CD14-positive monocyte (primary cell): ENCODE measurements around the gene ABHD16A. TPM values are rescaled to one million over a fixed set of nuclear protein-coding genes. Genes with fewer than 3 reads are reported as not detected.

Experiments used
- DNase-seq, 3 donors: peaks; one replicate each; pipeline ENCODE4 v3.0.0-alpha.2; 2011 to 2022
- H2AFZ ChIP-seq: 2 replicates; pipeline ENCODE4 v1.6.0; 2012; ENCODE audit warnings: mild to moderate bottlenecking, low read depth, low read length, inconsistent platforms; ENCODE audit not compliant: insufficient read depth, poor library complexity, severe bottlenecking
- H3K27ac ChIP-seq, 2 donors: 1 replicate in 1 of 2; 2 replicates in 1 of 2; pipeline ENCODE4 v1.5.1; 2012 to 2013; ENCODE audit warnings: low read length in 2 of 2, control low read depth in 1 of 2, inconsistent platforms in 1 of 2, low read depth in 1 of 2, mild to moderate bottlenecking in 1 of 2
- H3K27me3 ChIP-seq, 2 donors: one replicate each; pipeline versions ENCODE4 v1.6.0 to v1.6.1; 2011 to 2013; ENCODE audit warnings: low read length in 2 of 2; ENCODE audit not compliant: control insufficient read depth in 2 of 2, insufficient read depth in 2 of 2
- H3K36me3 ChIP-seq, 2 donors: replicated peaks in 1 of 2; 1 replicate in 1 of 2; 2 replicates in 1 of 2; pipeline versions ENCODE4 v1.5.1 to v1.6.1; 2012 to 2013; ENCODE audit warnings: low read length in 2 of 2, control low read depth in 1 of 2, inconsistent platforms in 1 of 2, mild to moderate bottlenecking in 1 of 2; ENCODE audit not compliant: insufficient read depth in 2 of 2, control insufficient read depth in 1 of 2
- H3K4me1 ChIP-seq, 2 donors: 1 replicate in 1 of 2; 2 replicates in 1 of 2; pipeline versions ENCODE4 v1.5.1 to v1.6.1; 2012 to 2013; ENCODE audit warnings: low read length in 2 of 2, control low read depth in 1 of 2, inconsistent platforms in 1 of 2, mild to moderate bottlenecking in 1 of 2, moderate library complexity in 1 of 2; ENCODE audit not compliant: insufficient read depth in 2 of 2, control insufficient read depth in 1 of 2
- H3K4me2 ChIP-seq: replicated peaks from 2 replicates; pipeline ENCODE3; 2012; ENCODE audit warnings: low read length, moderate library complexity, mild to moderate bottlenecking; ENCODE audit not compliant: poor library complexity, severe bottlenecking; ENCODE audit errors: extremely low read depth
- H3K4me3 ChIP-seq, 3 experiments: fragments of 200-600 bp in 1 of 3; sonication (generic) in 1 of 3; replicated peaks in 1 of 3; 1 replicate in 2 of 3; 2 replicates in 1 of 3; pipeline ENCODE4 v1.5.1; 2011 to 2013; ENCODE audit warnings: low read length in 3 of 3, mild to moderate bottlenecking in 3 of 3, control low read depth in 2 of 3, low read depth in 2 of 3, inconsistent platforms in 1 of 3, moderate library complexity in 1 of 3
- H3K79me2 ChIP-seq: 2 replicates; pipeline ENCODE4 v1.6.0; 2012; ENCODE audit warnings: mild to moderate bottlenecking, control low read depth, inconsistent platforms, low read length, moderate library complexity; ENCODE audit not compliant: insufficient read depth
- H3K9ac ChIP-seq: 2 replicates; pipeline ENCODE4 v1.6.0; 2017; ENCODE audit warnings: low read length, mild to moderate bottlenecking; ENCODE audit not compliant: insufficient read depth, poor library complexity, severe bottlenecking
- H3K9me3 ChIP-seq, 2 donors: replicated peaks in 1 of 2; 1 replicate in 1 of 2; 2 replicates in 1 of 2; pipeline versions ENCODE4 v1.5.1 to v1.6.1; 2012 to 2013; ENCODE audit warnings: low read length in 2 of 2, control low read depth in 1 of 2; ENCODE audit not compliant: control insufficient read depth in 1 of 2, insufficient read depth in 1 of 2
- H4K20me1 ChIP-seq: 2 replicates; pipeline ENCODE4 v1.6.0; 2012; ENCODE audit warnings: mild to moderate bottlenecking, low read length, control low read depth, moderate library complexity; ENCODE audit not compliant: insufficient read depth
- H3K27ac Mint-ChIP-seq, 7 donors: one replicate each; pipeline ENCODE4 v1.8.0; 2020; ENCODE audit warnings: mild to moderate bottlenecking in 7 of 7, mixed read lengths in 7 of 7, moderate library complexity in 6 of 7, inconsistent platforms in 2 of 7
- H3K27me3 Mint-ChIP-seq, 3 donors: one replicate each; pipeline ENCODE4 v1.8.0; 2021 to 2022; ENCODE audit warnings: low read depth in 3 of 3, mild to moderate bottlenecking in 3 of 3, mixed read lengths in 3 of 3, moderate library complexity in 3 of 3, inconsistent platforms in 1 of 3
- H3K36me3 Mint-ChIP-seq, 2 donors: one replicate each; pipeline ENCODE4 v1.8.0; 2020; ENCODE audit warnings: mixed read lengths in 2 of 2, inconsistent platforms in 1 of 2, mild to moderate bottlenecking in 1 of 2
- H3K4me1 Mint-ChIP-seq: one replicate; pipeline ENCODE4 v1.8.0; 2020; ENCODE audit warnings: mild to moderate bottlenecking, mixed read lengths
- H3K4me3 Mint-ChIP-seq, 2 donors: one replicate each; pipeline ENCODE4 v1.8.0; 2020; ENCODE audit warnings: mild to moderate bottlenecking in 2 of 2, mixed read lengths in 2 of 2, moderate library complexity in 1 of 2
- H3K9me3 Mint-ChIP-seq, 7 donors: one replicate each; pipeline ENCODE4 v1.8.0; 2020 to 2022; ENCODE audit warnings: mixed read lengths in 7 of 7, mild to moderate bottlenecking in 6 of 7, moderate library complexity in 6 of 7, inconsistent platforms in 2 of 7
- WGBS: methylation state at CpG from one replicate; pipeline ENCODE4 v1.1.5; 2013; ENCODE audit warnings: missing lambda C conversion rate; ENCODE audit not compliant: insufficient coverage; 5-methylcytosine and 5-hydroxymethylcytosine counted together
- intact Hi-C, 2 donors: fragments of 100-400 bp; cut with micrococcal nuclease; formaldehyde crosslinking; loops; one replicate each; pipeline versions ENCODE4 v1.15.0 to v1.15.1; 2023
- polyA plus RNA-seq, 3 donors: library from polyadenylated mRNA; depleted of rRNA in 1 of 3; unstranded in 2 of 3; stranded (reverse) in 1 of 3; fragments of 300-500 nt in 2 of 3; fragments of >200 nt in 1 of 3; fragmentation: Illumina TruSeq in 2 of 3; gene quantifications; 1 replicate in 2 of 3; 2 replicates in 1 of 3; pipeline ENCODE4 v1.2.3, GENCODE V29; 2012 to 2021
- TF ChIP-seq, protein P1 (sequence below): fragments of 200-600 bp; IDR thresholded peaks from one replicate; pipeline ENCODE4 v1.8.0; 2022; ENCODE audit warnings: antibody characterized with exemption, mild to moderate bottlenecking

Gene ABHD16A
- polyA plus RNA-seq, 3 donors = 53.0 to 122 (median 56.0) TPM

DNA sequence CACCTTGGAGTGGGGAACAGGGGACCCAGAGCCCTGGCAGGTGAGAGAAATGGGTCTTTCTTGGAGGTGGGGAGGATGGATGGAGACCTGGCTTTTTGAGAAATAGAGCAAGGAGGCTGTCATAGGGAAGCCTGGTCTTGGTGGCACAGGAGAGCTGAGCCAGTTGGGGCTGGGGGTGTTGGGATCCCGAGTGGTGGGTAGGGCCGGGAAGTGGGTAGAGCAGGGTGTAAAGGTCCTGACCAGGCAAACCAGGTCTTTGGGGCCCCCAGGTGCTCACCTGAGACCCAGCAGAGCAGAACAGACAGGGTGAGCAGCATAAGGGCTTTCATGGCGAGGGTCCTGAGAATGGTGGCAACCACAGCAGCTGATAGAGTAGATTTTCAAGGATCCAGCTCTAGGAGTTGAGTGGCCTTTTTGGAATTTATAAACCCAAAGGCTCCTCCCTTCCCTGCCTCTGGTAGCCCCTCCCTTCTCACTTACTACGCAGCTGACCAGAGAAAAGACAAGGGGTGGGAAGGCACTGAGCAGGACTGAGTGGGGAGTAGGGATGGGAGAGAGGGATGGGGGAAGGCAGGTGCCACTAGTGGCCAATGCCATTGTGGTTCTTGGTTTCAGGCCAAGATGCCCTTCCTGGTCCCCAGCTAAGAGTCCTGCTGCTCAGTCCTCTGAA is 18.4 kb upstream of the ABHD16A start, which contains the start of gene LY6G6C:
LY6G6C (minus strand) TSS at position 396 of the 670 bp plus-strand sequence; CDS start at position 329, 67 bp downstream.
- Histone ChIP-seq H3K79me2 (no peaks in the 10 kb centered on the region), H3K4me2 (no peak within 1 kb of the TSS), H3K9me3 (no peaks in the 10 kb centered on the region), H3K4me1 (peaks cover 11 to 13% of the 10 kb centered on the region in 2 donors), H3K27me3 (no peaks in the 10 kb centered on the region), H3K36me3 (no peaks in the 10 kb centered on the region), H3K9ac (no peak within 1 kb of the TSS), H4K20me1 (no peaks in the 10 kb centered on the region), H3K27ac (no peak within 1 kb of the TSS), H3K4me3 (no peak within 1 kb of the TSS), H2AFZ (no peak within 1 kb of the TSS)
- Mint-ChIP-seq H3K9me3 (peaks cover 0 to 3% (median 0%) of the 10 kb centered on the region in 7 donors), H3K4me3 (peak within 1 kb of the TSS in 1 of 2 donors; percentile 4), H3K4me1 (peaks cover 23% of the 10 kb centered on the region), H3K27me3 (peaks cover 8 to 19% (median 13%) of the 10 kb centered on the region in 3 donors), H3K27ac (no peak within 1 kb of the TSS), H3K36me3 (peaks cover 18 to 23% of the 10 kb centered on the region in 2 donors)
- no peak for DNase-seq
- WGBS = 89% methylated on average over 2 of the region's 4 CpGs
- intact Hi-C loops = loop anchor here in 1 of 2 donors (10.0 kb wide), 1 partner anchor 113 kb away; no protein-coding TSS in a partner anchor
- TF ChIP-seq, protein P1, sequence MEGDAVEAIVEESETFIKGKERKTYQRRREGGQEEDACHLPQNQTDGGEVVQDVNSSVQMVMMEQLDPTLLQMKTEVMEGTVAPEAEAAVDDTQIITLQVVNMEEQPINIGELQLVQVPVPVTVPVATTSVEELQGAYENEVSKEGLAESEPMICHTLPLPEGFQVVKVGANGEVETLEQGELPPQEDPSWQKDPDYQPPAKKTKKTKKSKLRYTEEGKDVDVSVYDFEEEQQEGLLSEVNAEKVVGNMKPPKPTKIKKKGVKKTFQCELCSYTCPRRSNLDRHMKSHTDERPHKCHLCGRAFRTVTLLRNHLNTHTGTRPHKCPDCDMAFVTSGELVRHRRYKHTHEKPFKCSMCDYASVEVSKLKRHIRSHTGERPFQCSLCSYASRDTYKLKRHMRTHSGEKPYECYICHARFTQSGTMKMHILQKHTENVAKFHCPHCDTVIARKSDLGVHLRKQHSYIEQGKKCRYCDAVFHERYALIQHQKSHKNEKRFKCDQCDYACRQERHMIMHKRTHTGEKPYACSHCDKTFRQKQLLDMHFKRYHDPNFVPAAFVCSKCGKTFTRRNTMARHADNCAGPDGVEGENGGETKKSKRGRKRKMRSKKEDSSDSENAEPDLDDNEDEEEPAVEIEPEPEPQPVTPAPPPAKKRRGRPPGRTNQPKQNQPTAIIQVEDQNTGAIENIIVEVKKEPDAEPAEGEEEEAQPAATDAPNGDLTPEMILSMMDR = no peak

DNA sequence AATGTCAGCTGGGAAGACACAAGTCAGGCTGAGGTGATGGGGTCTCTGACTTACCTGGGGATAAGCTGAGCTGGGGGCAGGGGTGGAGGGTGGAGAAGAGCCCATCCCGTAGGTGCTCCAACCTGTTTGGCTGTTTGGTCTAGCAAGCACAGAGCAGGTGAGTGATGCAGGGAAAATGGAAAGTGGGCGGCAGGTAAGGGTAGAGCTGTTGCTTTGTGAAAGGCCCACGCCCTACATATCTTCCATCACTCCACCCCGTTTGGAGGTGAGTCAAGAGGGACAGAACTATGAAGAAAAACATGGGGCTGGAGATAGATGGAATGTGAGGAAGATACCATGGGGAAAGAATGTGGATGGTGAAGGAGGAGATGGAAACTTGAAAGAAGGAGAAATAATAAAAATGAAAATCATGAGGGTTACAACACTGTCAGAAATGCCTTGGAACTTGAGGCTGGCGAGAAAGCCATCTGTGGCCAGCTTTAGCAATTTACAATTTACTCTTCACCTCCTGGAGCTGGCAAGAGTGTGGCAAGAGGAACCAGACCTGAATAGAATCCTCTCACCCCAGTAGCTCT is 17.2 kb upstream of the ABHD16A start:
- no peak overlapping the region for H3K27ac Mint-ChIP-seq
- no peaks in the 10 kb centered on the region for H3K9me3 Mint-ChIP-seq
- TF ChIP-seq, protein P1 = no peak
- H3K4me1 Mint-ChIP-seq = peaks cover 12% of the 10 kb centered on the region
- Histone ChIP-seq H3K79me2 (no peaks in the 10 kb centered on the region), H3K36me3 (no peaks in the 10 kb centered on the region), H3K27ac (no peak overlapping the region), H2AFZ (no peak overlapping the region), H3K27me3 (no peaks in the 10 kb centered on the region), H3K4me1 (peaks cover 0 to under 1% of the 10 kb centered on the region in 2 donors), H3K4me3 (no peak overlapping the region), H3K4me2 (no peak overlapping the region), H3K9me3 (no peaks in the 10 kb centered on the region), H4K20me1 (no peaks in the 10 kb centered on the region), H3K9ac (no peak overlapping the region)
- H3K4me3 Mint-ChIP-seq = no peak overlapping the region
- DNase-seq = no peak
- intact Hi-C loops = loop anchor here in 1 of 2 donors (10.0 kb wide), 1 partner anchor 115 kb away; no protein-coding TSS in a partner anchor
- WGBS = 95% methylated on average over 5 of the region's 5 CpGs
- peaks cover 8 to 18% (median 13%) of the 10 kb centered on the region in 3 donors for H3K27me3 Mint-ChIP-seq
- H3K36me3 Mint-ChIP-seq = peaks cover 10 to 12% of the 10 kb centered on the region in 2 donors
